HG03159 (cell line): ENCODE results near the gene NINL.

Source experiments
- ATAC-seq: cut with Tn5 transposase; IDR thresholded peaks from one replicate; pipeline ENCODE4 v1.9.1; 2021; ENCODE audit warnings: mild to moderate bottlenecking, moderate library complexity; ENCODE audit not compliant: unreplicated experiment

NINL gene

GRCh38 chr20:25468126-25469075, 116.9 kb downstream of the NINL start:
- ATAC-seq: no peak

- ATAC-seq: no peak
Observed at GRCh38 chr20:25467441-25467840, 117.9 kb downstream of the NINL start.

- ATAC-seq: no peak
Observed at GRCh38 chr20:25466846-25467245, 118.5 kb downstream of the NINL start.

DNA sequence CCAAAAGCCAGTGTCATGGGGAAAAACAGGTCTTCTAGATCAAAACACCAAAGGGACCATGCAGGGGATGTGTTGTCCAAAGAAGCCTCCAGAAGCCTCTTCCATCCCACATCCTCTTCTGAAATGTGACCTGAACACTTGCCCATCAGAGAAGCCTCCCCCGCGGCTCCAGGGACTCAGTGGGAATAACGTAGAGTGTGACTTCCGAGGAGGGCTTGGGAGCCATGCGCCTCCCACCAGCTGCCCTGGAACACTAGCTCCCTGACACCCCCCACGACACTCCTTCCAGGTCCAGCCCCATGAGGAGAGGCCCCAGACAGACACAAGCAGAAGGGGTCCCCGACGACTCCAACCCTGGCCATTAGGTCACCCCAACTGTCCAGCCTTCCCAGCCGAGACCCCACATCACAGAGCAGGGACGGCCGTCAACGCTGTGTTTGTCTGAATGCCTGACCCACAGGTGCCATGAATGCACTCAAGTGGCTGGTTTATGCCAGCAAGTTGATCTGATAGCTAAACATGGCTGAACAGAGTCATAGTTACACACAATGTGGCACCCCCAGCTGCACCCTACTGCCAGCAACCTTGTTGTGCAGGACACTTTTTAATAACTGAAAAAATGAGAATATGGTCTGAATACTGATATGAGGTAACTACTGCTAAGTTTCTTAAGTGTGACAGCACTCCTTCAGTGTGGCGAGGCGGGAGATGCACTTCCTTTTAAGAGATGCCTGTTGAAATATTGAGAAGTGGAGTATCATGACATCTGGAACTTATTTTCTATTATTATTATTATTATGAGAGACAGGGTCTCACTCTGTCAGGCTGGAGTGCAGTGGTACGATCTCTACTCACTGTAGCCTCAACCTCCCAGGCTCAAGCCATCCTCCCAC, 119.8 kb downstream of the NINL start:
- no peak for ATAC-seq

DNA sequence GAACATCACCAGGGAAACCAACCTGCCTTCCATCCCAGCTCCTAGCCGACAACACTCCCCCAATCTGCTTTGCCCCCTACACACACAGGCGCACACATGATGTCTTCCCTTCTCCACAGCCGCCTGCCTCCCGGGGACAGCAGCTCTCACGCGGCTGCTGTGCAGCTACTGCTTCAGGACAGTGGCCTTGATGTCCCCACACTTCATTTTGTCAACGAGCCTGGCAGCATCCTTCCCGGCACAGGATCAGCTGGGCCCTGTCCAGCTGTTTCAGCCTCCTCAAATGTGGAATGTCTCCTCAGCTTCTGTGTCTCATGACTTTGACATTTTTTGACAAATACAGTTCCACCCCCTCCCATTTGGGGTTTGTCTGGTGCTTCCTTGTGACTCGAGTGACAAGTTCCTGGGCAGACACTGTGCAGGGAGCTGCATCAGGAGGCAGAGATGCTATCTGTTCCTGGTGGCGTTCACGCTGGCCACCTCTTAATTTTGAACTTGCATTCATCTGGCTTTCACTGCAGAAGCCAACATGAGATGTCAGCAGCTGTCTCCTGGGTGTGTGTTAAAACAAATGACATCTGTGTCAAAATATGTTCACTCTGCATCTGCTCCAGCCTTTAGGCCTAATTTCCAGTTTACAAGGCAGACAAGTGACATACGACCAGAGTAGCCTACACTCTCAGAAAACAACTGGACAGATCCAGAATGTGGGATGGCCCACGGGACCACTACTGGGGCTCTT, 120.7 kb downstream of the NINL start:
- ATAC-seq: no peak

- ATAC-seq: no peak
Observed at GRCh38 chr20:25461786-25462545, 123.4 kb downstream of the NINL start.

DNA sequence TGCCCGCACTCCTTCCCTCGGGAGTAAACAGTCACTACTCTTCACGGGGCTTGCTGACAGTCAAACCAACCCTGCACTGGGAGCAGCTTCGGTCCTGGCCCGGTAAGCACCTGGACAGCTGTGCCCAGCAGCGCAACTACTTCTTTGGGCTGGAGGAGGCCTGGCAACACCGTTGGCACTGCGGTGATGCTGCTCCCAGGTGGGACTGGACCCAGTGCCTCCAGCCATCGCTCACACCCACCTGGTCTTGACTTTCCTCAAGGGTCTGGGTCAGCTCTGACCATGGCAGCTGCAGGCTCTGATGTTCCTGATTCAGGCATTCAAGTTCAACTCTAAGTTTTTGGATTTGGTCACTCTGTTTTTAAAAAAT, 124.1 kb downstream of the NINL start:
- no peak for ATAC-seq

DNA sequence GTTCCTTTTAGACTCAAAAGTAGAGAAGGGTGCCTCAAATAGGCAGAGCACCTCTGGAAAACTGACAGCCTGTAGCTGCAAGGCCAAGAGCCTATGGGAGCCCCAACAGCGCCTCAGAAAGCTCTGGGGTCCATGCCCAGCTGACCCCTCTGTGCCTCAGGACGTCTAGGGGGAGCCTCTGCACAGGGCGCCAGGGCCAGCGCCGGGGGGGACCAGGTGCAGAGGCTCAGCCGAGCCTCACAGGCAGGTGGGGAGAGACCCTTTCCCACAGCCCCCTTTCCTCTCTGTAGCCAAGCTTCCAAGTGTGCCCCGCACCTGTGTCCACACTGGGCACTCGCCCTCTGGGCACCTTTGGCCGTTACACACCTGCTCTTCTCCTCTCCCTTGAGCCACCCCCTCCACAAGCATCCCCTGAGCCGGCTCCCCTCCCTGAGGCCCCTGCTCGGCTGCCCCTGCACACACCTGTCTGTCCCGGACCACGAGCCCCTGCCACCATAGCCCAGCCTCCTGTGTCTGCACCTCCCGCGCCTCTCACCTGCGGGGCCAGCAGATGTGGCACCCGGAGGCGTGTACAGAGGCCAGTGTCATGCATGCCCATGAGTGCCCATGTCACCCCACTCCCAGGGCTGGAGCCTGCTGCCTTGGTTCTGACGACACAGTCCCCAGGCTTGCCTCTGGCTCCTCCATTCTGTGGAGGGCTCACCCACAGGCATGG, 124.6 kb downstream of the NINL start:
- ATAC-seq: no peak

- no peak for ATAC-seq
Observed at GRCh38 chr20:25459916-25460535, 125.3 kb downstream of the NINL start.

- no peak for ATAC-seq
Observed at GRCh38 chr20:25459111-25459830, 126.1 kb downstream of the NINL start.

DNA sequence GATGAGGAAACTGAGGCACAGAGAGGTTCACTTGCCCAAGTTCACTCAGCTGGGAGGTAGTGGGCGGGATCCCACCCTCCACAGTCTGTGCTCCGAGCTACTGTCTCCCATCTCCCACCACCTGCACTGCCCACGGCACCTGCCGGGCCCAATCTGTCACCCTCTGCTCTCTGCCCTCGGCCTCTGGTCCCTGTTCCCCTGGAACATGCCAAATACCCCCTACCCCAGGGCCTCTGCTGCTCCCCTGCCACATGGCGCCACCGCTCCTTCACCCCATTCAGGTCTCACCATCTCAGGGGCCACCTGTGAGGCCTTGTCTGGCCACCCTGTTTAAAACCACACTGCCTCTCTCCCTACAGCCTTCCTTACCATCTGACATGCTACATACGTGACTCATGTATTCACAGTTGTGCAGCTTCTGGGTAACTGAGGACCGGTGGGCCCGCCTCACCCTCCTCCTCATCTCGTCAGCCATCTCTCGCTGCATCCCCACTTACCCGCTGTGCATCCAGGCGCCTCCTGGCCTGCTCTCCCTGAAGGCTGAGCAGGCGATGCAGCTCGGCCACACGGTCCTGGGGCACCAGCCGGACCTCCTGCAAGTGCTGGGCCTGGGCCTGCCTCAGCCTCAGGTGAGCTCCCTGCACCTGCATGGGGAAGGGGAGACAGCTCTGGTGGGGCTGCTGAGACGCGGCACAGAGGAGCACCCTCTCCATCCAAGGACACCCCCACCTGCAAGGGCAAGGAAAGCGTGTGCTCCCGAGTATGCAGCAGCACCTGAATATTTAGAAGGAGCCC, 127.2 kb downstream of the NINL start:
- no peak for ATAC-seq

DNA sequence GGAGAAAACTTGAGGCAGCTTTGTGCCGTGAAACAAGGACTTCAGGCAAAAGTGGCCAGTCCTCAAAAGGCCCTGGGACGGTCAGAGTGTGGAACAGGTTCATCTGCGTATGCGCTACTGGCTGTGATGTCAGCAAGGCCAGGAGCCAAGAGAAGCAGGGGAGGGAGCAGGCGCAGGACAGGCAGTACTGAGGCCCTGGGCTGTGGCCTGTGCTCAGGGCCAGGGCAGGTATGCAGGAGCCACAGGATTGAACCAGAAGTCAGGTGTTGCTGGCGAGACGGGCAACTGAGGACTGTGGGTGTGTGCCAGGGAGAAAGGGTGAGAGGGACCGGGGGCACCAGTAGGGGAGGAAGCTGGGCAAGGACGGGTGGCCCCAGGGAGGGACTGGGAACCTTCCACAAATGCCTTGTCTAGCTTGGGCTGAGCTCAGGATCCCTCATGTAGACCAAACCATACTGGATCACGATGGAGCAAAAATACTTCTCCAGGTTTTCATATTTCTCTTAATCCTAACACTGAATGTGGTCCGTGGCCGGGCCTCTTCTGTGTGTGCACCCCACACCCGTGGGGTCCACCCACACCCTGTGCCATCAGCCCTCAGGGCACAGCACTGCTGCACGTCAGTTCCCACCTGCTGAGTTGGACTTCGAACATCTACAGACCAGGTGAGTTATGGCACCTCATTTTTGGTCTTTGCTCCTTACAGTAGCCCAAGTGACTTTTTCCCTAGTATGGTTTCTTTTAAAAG, 131.0 kb downstream of the NINL start:
- no peak for ATAC-seq

DNA sequence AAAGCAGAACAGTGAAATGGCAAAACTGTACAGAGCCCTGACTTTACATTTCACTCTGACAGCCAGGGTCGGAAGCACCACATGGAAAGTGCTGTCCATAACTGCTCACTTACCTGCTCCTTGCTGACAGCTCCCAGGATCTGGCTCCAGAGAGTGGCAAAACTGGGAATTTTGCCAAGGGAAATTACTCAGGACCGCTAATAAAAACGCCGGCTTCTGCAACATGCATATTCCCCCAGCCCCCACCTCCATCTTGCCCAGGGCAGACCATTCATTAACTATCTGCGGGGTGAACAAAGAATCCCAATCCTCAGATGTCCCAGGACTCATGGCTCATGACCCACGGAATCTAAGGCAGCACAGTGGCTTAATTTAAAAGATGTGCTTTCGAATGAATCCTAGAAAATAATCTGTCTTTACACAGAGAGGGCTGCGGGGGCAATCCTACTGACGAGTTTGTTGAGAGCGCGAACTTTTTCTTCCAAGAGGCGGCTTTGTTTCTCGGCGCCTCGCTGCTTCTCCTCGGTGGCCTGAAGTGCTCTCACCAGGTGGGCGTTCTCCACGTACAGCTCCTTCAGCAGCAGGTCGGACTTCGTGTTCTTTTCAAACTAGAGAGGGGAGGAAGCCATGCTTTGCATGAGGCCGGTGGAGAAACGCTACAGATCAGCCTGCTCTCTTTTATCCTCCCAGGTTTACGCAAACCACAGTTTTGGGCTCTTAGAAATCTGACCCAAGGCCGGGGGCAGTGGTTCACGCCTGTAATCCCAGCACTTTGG, 132.1 kb downstream of the NINL start:
- ATAC-seq: no peak

- ATAC-seq: no peak
Observed at GRCh38 chr20:25452333-25452732, 133.0 kb downstream of the NINL start.

DNA sequence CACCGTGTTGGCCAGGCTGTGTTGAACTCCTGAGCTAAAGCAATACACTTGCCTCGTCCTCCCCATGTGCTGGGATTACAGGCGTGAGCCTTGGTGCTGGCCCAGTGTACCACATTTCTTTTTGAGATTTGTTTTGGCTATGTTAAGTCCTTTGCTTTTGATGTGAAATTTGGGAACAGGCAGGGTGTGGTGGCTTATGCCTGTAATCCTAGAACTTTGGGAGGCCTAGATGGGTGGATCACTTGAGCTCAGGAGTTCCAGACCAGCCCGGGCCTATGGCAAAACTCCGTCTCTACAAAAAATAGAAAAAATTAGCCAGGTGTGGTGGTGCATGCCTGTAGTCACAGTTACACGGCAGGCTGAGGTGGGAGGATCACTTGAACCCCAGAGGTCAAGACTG, 137.7 kb downstream of the NINL start:
- ATAC-seq: no peak

GRCh38 chr20:25444556-25444955, 140.8 kb downstream of the NINL start:
- ATAC-seq: no peak
